H1 (cell line): Measurements from ENCODE around the gene SPTSSB. TPM values are rescaled to one million over a fixed set of nuclear protein-coding genes. Genes with fewer than 3 reads are reported as not detected.

ENCODE experiments used
- CTCF ChIA-PET: fragments of 300-600 bp; sonication (Branson Sonifier 250); formaldehyde crosslinking; loops from one replicate; lab custom pipeline; 2021; ENCODE audit not compliant: partially characterized antibody; lab: Charles Lee
- POLR2A ChIA-PET: fragments of 300-600 bp; sonication (Branson Sonifier 250); formaldehyde crosslinking; loops from one replicate; lab custom pipeline; 2021; ENCODE audit warnings: inconsistent platforms; ENCODE audit not compliant: partially characterized antibody; lab: Charles Lee
- DNase-seq, 2 experiments: peaks; one replicate each; pipeline versions ENCODE4 v3.0.0 to v3.0.0-alpha.2; 2010 to 2022; ENCODE audit warnings: low spot score in 2 of 2, low read depth in 1 of 2, mixed read lengths in 1 of 2
- FAIRE-seq: peaks from 2 replicates; lab custom pipeline; 2011; peaks lifted over from hg19 to GRCh38; lab: Jason Lieb, UNC
- H2AFZ ChIP-seq: 2 replicates; pipeline ENCODE4 v1.8.1; 2012; ENCODE audit warnings: low read length, inconsistent platforms
- H2AK5ac ChIP-seq: 2 replicates; pipeline ENCODE4 v1.6.1; 2013; ENCODE audit warnings: low read depth, low read length
- H2BK120ac ChIP-seq: replicated peaks from 2 replicates; pipeline ENCODE3; 2013; ENCODE audit warnings: low read depth, low read length, inconsistent platforms
- H2BK12ac ChIP-seq: 2 replicates; pipeline ENCODE4 v1.6.1; 2013; ENCODE audit warnings: low read depth, low read length
- H2BK15ac ChIP-seq: 2 replicates; pipeline ENCODE4 v1.6.1; 2013; ENCODE audit warnings: low read length
- H2BK20ac ChIP-seq: 2 replicates; pipeline ENCODE4 v1.6.1; 2013; ENCODE audit warnings: low read length
- H2BK5ac ChIP-seq: 2 replicates; pipeline ENCODE4 v1.6.1; 2013; ENCODE audit warnings: low read depth, low read length
- H3K14ac ChIP-seq: 2 replicates; pipeline ENCODE4 v1.6.1; 2013; ENCODE audit warnings: inconsistent platforms; ENCODE audit not compliant: insufficient read length
- H3K18ac ChIP-seq: 2 replicates; pipeline ENCODE4 v1.6.1; 2013; ENCODE audit warnings: low read length; ENCODE audit errors: extremely low read depth
- H3K23ac ChIP-seq: 2 replicates; pipeline ENCODE4 v1.6.1; 2013; ENCODE audit warnings: inconsistent platforms; ENCODE audit not compliant: insufficient read length
- H3K23me2 ChIP-seq: 2 replicates; pipeline ENCODE4 v1.6.1; 2013; ENCODE audit warnings: low read depth, low read length
- H3K27ac ChIP-seq: 2 replicates; pipeline ENCODE4 v1.6.1; 2011; ENCODE audit warnings: low read depth, low read length, inconsistent platforms
- H3K27me3 ChIP-seq, 4 experiments: replicated peaks in 1 of 4; 1 replicate in 1 of 4; 2 replicates in 3 of 4; pipeline versions ENCODE4 v1.6.1 to v1.8.1; 2011 to 2013; ENCODE audit warnings: low read length in 3 of 4, mild to moderate bottlenecking in 3 of 4, inconsistent platforms in 2 of 4, mixed read lengths in 2 of 4, moderate library complexity in 1 of 4; ENCODE audit not compliant: control insufficient read depth in 3 of 4, insufficient read depth in 3 of 4; ENCODE audit errors: extremely low read depth in 1 of 4
- H3K36me3 ChIP-seq, 4 experiments: 2 replicates each; pipeline versions ENCODE4 v1.6.1 to v1.8.1; 2011 to 2013; ENCODE audit warnings: mild to moderate bottlenecking in 4 of 4, low read length in 3 of 4, moderate library complexity in 2 of 4, control low read depth in 1 of 4, inconsistent platforms in 1 of 4; ENCODE audit not compliant: insufficient read depth in 4 of 4, control insufficient read depth in 2 of 4
- H3K4ac ChIP-seq: replicated peaks from 2 replicates; pipeline ENCODE3; 2013; ENCODE audit warnings: low read length, low read depth, mixed read lengths, inconsistent platforms; ENCODE audit not compliant: insufficient read length
- H3K4me1 ChIP-seq, 4 experiments: replicated peaks in 1 of 4; 1 replicate in 1 of 4; 2 replicates in 3 of 4; pipeline versions ENCODE4 v1.6.1 to v1.8.1; 2011 to 2013; ENCODE audit warnings: low read length in 3 of 4, inconsistent platforms in 2 of 4, mixed read lengths in 1 of 4; ENCODE audit not compliant: insufficient read depth in 4 of 4, control insufficient read depth in 3 of 4
- H3K4me2 ChIP-seq, 2 experiments: 2 replicates each; pipeline versions ENCODE4 v1.6.1 to v1.8.1; 2011 to 2013; ENCODE audit warnings: low read depth in 2 of 2, low read length in 2 of 2, control low read depth in 1 of 2, inconsistent platforms in 1 of 2, mild to moderate bottlenecking in 1 of 2; ENCODE audit not compliant: insufficient read depth in 1 of 2
- H3K4me3 ChIP-seq, 4 experiments: fragments of 200-600, 300-600 bp in 1 of 4; sonication (generic), shearing (Covaris generic), sonication (Bioruptor Twin) in 1 of 4; 2 replicates each; pipeline versions ENCODE4 v1.5.1 to v1.8.1; 2011 to 2016; ENCODE audit warnings: low read length in 4 of 4, low read depth in 3 of 4, control low read depth in 2 of 4, inconsistent platforms in 2 of 4, mild to moderate bottlenecking in 2 of 4, mixed read lengths in 1 of 4, moderate library complexity in 1 of 4; ENCODE audit not compliant: insufficient read depth in 2 of 4; ENCODE audit errors: extremely low read depth in 1 of 4
- H3K56ac ChIP-seq: replicated peaks from 2 replicates; pipeline ENCODE3; 2013; ENCODE audit warnings: low read depth, mild to moderate bottlenecking, mixed read lengths, low read length, inconsistent platforms; ENCODE audit not compliant: insufficient read length
- H3K79me1 ChIP-seq: 2 replicates; pipeline ENCODE4 v1.6.1; 2013; ENCODE audit warnings: low read depth, low read length, control low read depth
- H3K79me2 ChIP-seq, 2 experiments: 2 replicates each; pipeline versions ENCODE4 v1.6.1 to v1.8.1; 2012 to 2013; ENCODE audit warnings: low read length in 2 of 2, mild to moderate bottlenecking in 2 of 2, inconsistent platforms in 1 of 2; ENCODE audit not compliant: insufficient read depth in 2 of 2, control insufficient read depth in 1 of 2
- H3K9ac ChIP-seq, 4 experiments: replicated peaks in 1 of 4; 1 replicate in 1 of 4; 2 replicates in 3 of 4; pipeline versions ENCODE4 v1.6.1 to v1.8.1; 2011 to 2013; ENCODE audit warnings: low read depth in 3 of 4, low read length in 3 of 4, control low read depth in 2 of 4, mild to moderate bottlenecking in 2 of 4, moderate library complexity in 2 of 4, inconsistent platforms in 1 of 4; ENCODE audit errors: extremely low read depth in 1 of 4
- H3K9me3 ChIP-seq, 2 experiments: 2 replicates each; pipeline versions ENCODE4 v1.6.1 to v1.8.1; 2012 to 2013; ENCODE audit warnings: mild to moderate bottlenecking in 2 of 2, moderate library complexity in 2 of 2, control low read depth in 1 of 2, inconsistent platforms in 1 of 2, low read depth in 1 of 2, low read length in 1 of 2, mixed read lengths in 1 of 2; ENCODE audit not compliant: insufficient read depth in 2 of 2
- H4K20me1 ChIP-seq, 2 experiments: replicated peaks in 1 of 2; 2 replicates each; pipeline versions ENCODE3 to v1.8.1; 2011 to 2013; ENCODE audit warnings: inconsistent platforms in 2 of 2, low read length in 2 of 2, mild to moderate bottlenecking in 1 of 2; ENCODE audit not compliant: insufficient read depth in 2 of 2, control insufficient read depth in 1 of 2
- H4K5ac ChIP-seq: 2 replicates; pipeline ENCODE4 v1.6.1; 2013; ENCODE audit warnings: low read length, low read depth, mixed read lengths, inconsistent platforms; ENCODE audit not compliant: insufficient read length
- H4K8ac ChIP-seq: 2 replicates; pipeline ENCODE4 v1.8.0; 2013; ENCODE audit warnings: mild to moderate bottlenecking, moderate library complexity, low read length, inconsistent platforms; ENCODE audit not compliant: insufficient read depth; ENCODE audit errors: extremely low read depth
- H4K91ac ChIP-seq: replicated peaks from 2 replicates; pipeline ENCODE3; 2013; ENCODE audit warnings: low read length, mixed read lengths, inconsistent platforms; ENCODE audit not compliant: insufficient read length
- CBX8 ChIP-seq: fragments of 300-800, 300-1000 bp; sonication (generic); IDR thresholded peaks from 2 replicates; pipeline ENCODE4 v1.7.1; 2016; ENCODE audit warnings: low read depth, low read length, borderline replicate concordance
- CTCF ChIP-seq, 3 experiments: IDR thresholded peaks; 1 replicate in 2 of 3; 2 replicates in 1 of 3; pipeline versions ENCODE4 v1.5.1 to v1.6.1; 2011; ENCODE audit warnings: low read length in 3 of 3, mild to moderate bottlenecking in 3 of 3, inconsistent platforms in 2 of 3, low read depth in 1 of 3, moderate library complexity in 1 of 3; ENCODE audit not compliant: insufficient read depth in 1 of 3; ENCODE audit errors: control extremely low read depth in 1 of 3
- GABPA ChIP-seq: IDR thresholded peaks from 2 replicates; pipeline ENCODE4 v1.6.1; 2011; ENCODE audit warnings: mild to moderate bottlenecking, low read length, moderate library complexity, borderline replicate concordance; ENCODE audit not compliant: insufficient read depth
- HDAC2 ChIP-seq, 2 experiments: fragments of 300-600 bp in 1 of 2; sonication (generic) in 1 of 2; IDR thresholded peaks; 2 replicates each; pipeline ENCODE4 v1.6.1; 2011 to 2012; ENCODE audit warnings: low read depth in 2 of 2, low read length in 2 of 2, mild to moderate bottlenecking in 2 of 2, moderate library complexity in 2 of 2, borderline replicate concordance in 1 of 2, inconsistent platforms in 1 of 2
- POU5F1 ChIP-seq: IDR thresholded peaks from 2 replicates; pipeline ENCODE4 v1.6.1; 2011; ENCODE audit warnings: low read depth, mild to moderate bottlenecking, low read length, moderate library complexity
- RFX5 ChIP-seq: IDR thresholded peaks from 2 replicates; pipeline ENCODE4 v1.6.1; 2011; ENCODE audit warnings: low read depth, low read length, improper control_type of control experiment, borderline replicate concordance
- SIN3A ChIP-seq, 2 experiments: IDR thresholded peaks in 1 of 2; conservative IDR thresholded peaks in 1 of 2; 2 replicates each; pipeline ENCODE4 v1.6.1; 2011 to 2012; ENCODE audit warnings: low read length in 2 of 2, improper control_type of control experiment in 1 of 2, low read depth in 1 of 2, mild to moderate bottlenecking in 1 of 2
- WGBS, 2 experiments: shearing (Covaris generic) in 1 of 2; methylation state at CpG; one replicate each; pipeline versions ENCODE4 v1.1.6 to v1.1.7; 2013 to 2015; ENCODE audit warnings: low lambda C conversion rate in 2 of 2, mixed read lengths in 2 of 2, inconsistent platforms in 1 of 2, low coverage in 1 of 2, missing lambda C conversion rate in 1 of 2; ENCODE audit not compliant: insufficient replicate concordance in 2 of 2, insufficient coverage in 1 of 2, insufficient read length in 1 of 2; ENCODE audit errors: extremely low coverage in 1 of 2, missing lambda C conversion rate in 1 of 2; 5-methylcytosine and 5-hydroxymethylcytosine counted together
- polyA plus RNA-seq, 7 experiments: library from polyadenylated mRNA; depleted of rRNA in 3 of 7; stranded (reverse) in 5 of 7; unstranded in 2 of 7; fragments of >200 nt in 5 of 7; fragments of 200-250 nt in 2 of 7; gene quantifications; 1 replicate in 5 of 7; 2 replicates in 1 of 7; 4 replicates in 1 of 7; pipeline versions ENCODE4 v1.2.1 to v1.2.3, GENCODE V29; 2011 to 2013; ENCODE audit warnings: missing spikeins in 2 of 7, mixed read lengths in 2 of 7
- total RNA-seq: library from RNA; stranded (reverse); fragmentation: NEBNext Ultra II Directional; extraction: Animal tissue kit (Norgen Biotek cat#: 25700); gene quantifications from 2 replicates; pipeline ENCODE4 v1.2.1, GENCODE V29; 2021

SPTSSB gene
- total and polyA plus RNA-seq, 2 of the 8 experiments (the other 6 are each of a cell fraction or from before 2014, with no cell fraction given), result 33.4 to 52.5 TPM

- H4K8ac ChIP-seq, result no peak overlapping the region
Observed at GRCh38 chr3:161351330-161351729, 20.0 kb downstream of the SPTSSB start.

More at GRCh38 chr3:161351330-161351729, 20.0 kb downstream of the SPTSSB start:
- H3K36me3 ChIP-seq, result peaks cover 0 to 3% (median 0%) of the 10 kb centered on the region in 4 experiments; a peak in 1 of 8 replicates
- no peak overlapping the region for H3K56ac ChIP-seq
- no peaks in the 10 kb centered on the region for H3K27me3 ChIP-seq
- no peak overlapping the region for H3K4me3 ChIP-seq
- no peaks in the 10 kb centered on the region for H3K79me2 ChIP-seq
- no peak overlapping the region for H2BK20ac ChIP-seq
- H3K18ac ChIP-seq, result no peak overlapping the region
- no peak overlapping the region for H3K27ac ChIP-seq
- FAIRE-seq (no peak), DNase-seq (no peak)
- POLR2A ChIA-PET, result interaction anchor here (1.4 kb wide), 1 partner anchor 20 kb away, joined by 4 read pairs; the partner anchor contains the start of gene SPTSSB
- H2BK15ac ChIP-seq, result no peak overlapping the region
- no peak overlapping the region for H3K14ac ChIP-seq
- H4K5ac ChIP-seq, result no peak overlapping the region
- CTCF ChIA-PET, result interaction anchor here (0.9 to 1.3 kb wide), 3 partner anchors 11 to 49 kb away, joined by 3 read pairs; no protein-coding TSS in a partner anchor
- no peaks in the 10 kb centered on the region for H3K23me2 ChIP-seq
- no peak overlapping the region for H2BK5ac ChIP-seq
- no peak overlapping the region for H2AFZ ChIP-seq
- H3K4ac ChIP-seq, result no peak overlapping the region
- H3K4me2 ChIP-seq, result no peak overlapping the region
- no peaks in the 10 kb centered on the region for H3K79me1 ChIP-seq
- H3K9ac ChIP-seq, result no peak overlapping the region
- TF ChIP-seq CTCF (IDR thresholded peaks at IDR 0.05; ENCODE audit: control extremely low read depth in 1 of 3, insufficient read depth in 1 of 3, low read depth in 1 of 3, low read length in 3 of 3) (no peak), SIN3A (conservative IDR thresholded peaks at IDR 0.05 in 1 of 2, IDR thresholded peaks at IDR 0.05 in 1 of 2; ENCODE audit: low read depth in 1 of 2, low read length in 2 of 2) (no peak), GABPA (no peak), RFX5 (no peak), POU5F1 (no peak), HDAC2 (IDR thresholded peaks at IDR 0.05; ENCODE audit: borderline replicate concordance in 1 of 2, low read depth in 2 of 2, low read length in 2 of 2) (no peak), CBX8 (no peak)
- TF ChIP-seq, all 59 proteins: peak for 0
- WGBS, 2 experiments, result 90% methylated on average over 1 of the region's 1 CpG; no CpG with 5 or more reads in 1 of the 2 experiments
- Histone ChIP-seq H3K23ac (no peak overlapping the region), H4K20me1 (no peaks in the 10 kb centered on the region), H3K4me1 (no peaks in the 10 kb centered on the region), H3K9me3 (no peaks in the 10 kb centered on the region), H2BK120ac (no peak overlapping the region), H2AK5ac (no peak overlapping the region), H4K91ac (no peak overlapping the region), H2BK12ac (no peak overlapping the region)
